Spleen (tissue), 7 donors: ENCODE results near the gene MOB2.

ENCODE experiments used
- POLR2A ChIP-seq, 3 donors: fragments of 450-650 bp; IDR thresholded peaks; one replicate each; pipeline ENCODE4 v1.5.1; 2017; ENCODE audit warnings: antibody characterized with exemption in 3 of 3, mild to moderate bottlenecking in 1 of 3
- TF ChIP-seq, protein P1 (sequence below), 11 experiments: fragments of 200-600 bp in 7 of 11; fragments of 450-650 bp in 4 of 11; sonication (generic) in 4 of 11; IDR thresholded peaks in 8 of 11; conservative IDR thresholded peaks in 3 of 11; 1 replicate in 7 of 11; 2 replicates in 4 of 11; pipeline versions ENCODE4 v1.4.0 to v1.8.0; 2016 to 2021; ENCODE audit warnings: antibody characterized with exemption in 11 of 11, inconsistent platforms in 4 of 11, mild to moderate bottlenecking in 1 of 11
- donor health status: DM: no; HTN: no; CAD: no; lungs with moderate emphysema.
- donor health status: DM: no; HTN: no; CAD: no.
- donor health status: DM: no; HTN: no; CAD: no.

- TF ChIP-seq, protein P1, sequence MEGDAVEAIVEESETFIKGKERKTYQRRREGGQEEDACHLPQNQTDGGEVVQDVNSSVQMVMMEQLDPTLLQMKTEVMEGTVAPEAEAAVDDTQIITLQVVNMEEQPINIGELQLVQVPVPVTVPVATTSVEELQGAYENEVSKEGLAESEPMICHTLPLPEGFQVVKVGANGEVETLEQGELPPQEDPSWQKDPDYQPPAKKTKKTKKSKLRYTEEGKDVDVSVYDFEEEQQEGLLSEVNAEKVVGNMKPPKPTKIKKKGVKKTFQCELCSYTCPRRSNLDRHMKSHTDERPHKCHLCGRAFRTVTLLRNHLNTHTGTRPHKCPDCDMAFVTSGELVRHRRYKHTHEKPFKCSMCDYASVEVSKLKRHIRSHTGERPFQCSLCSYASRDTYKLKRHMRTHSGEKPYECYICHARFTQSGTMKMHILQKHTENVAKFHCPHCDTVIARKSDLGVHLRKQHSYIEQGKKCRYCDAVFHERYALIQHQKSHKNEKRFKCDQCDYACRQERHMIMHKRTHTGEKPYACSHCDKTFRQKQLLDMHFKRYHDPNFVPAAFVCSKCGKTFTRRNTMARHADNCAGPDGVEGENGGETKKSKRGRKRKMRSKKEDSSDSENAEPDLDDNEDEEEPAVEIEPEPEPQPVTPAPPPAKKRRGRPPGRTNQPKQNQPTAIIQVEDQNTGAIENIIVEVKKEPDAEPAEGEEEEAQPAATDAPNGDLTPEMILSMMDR (IDR thresholded peaks at IDR 0.05 in 8 of 11, conservative IDR thresholded peaks at IDR 0.05 in 3 of 11): no peak
- no peak for TF ChIP-seq POLR2A (IDR thresholded peaks at IDR 0.05)
Measured at GRCh38 chr11:1509626-1510255, 23.2 kb upstream of the MOB2 start.
